LoVo (cell line): Measurements from ENCODE around the gene ABCF2.

Experiments
- DNase-seq: peaks from one replicate; pipeline ENCODE4 v3.0.0-alpha.2; 2016; ENCODE audit warnings: low spot score

ABCF2 gene

GRCh38 chr7:151252961-151253711 lies 26.1 kb upstream of the ABCF2 start:
- DNase-seq = no peak

GRCh38 chr7:151252561-151252835 lies 25.5 kb upstream of the ABCF2 start:
- DNase-seq = no peak

GRCh38 chr7:151251689-151252560 lies 24.9 kb upstream of the ABCF2 start:
- peak; percentile 62 for DNase-seq

GRCh38 chr7:151251328-151251688 lies 24.3 kb upstream of the ABCF2 start:
- no peak for DNase-seq

- DNase-seq = no peak
These were observed 23.5 kb upstream of the ABCF2 start for GRCh38 chr7:151250181-151251132.

- no peak for DNase-seq
These were observed 22.7 kb upstream of the ABCF2 start for GRCh38 chr7:151249732-151250072.

- DNase-seq = no peak
These were observed 22.2 kb upstream of the ABCF2 start for GRCh38 chr7:151249034-151249731.

GRCh38 chr7:151248346-151249033 lies 21.5 kb upstream of the ABCF2 start, which contains the start of gene SMARCD3:
Gene SMARCD3, minus strand, starts transcription at chr7:151248694. Its CDS starts 132 bp downstream, at chr7:151248562.
- DNase-seq = peak; percentile 50

GRCh38 chr7:151247611-151248345 lies 20.8 kb upstream of the ABCF2 start:
- no peak for DNase-seq

GRCh38 chr7:151246851-151247580 lies 20.0 kb upstream of the ABCF2 start:
- no peak for DNase-seq

GRCh38 chr7:151246102-151246850 lies 19.3 kb upstream of the ABCF2 start:
- DNase-seq = no peak

- DNase-seq = no peak
These were observed 18.5 kb upstream of the ABCF2 start for GRCh38 chr7:151245360-151246101.

GRCh38 chr7:151244841-151245346 lies 17.9 kb upstream of the ABCF2 start:
- no peak for DNase-seq

GRCh38 chr7:151244196-151244840 lies 17.3 kb upstream of the ABCF2 start:
- DNase-seq = no peak

GRCh38 chr7:151243408-151244195 lies 16.6 kb upstream of the ABCF2 start:
- no peak for DNase-seq

GRCh38 chr7:151243045-151243349 lies 16.0 kb upstream of the ABCF2 start:
- DNase-seq = no peak
